Pancreas (tissue), 10 donors: ENCODE measurements around the gene NPTX1. TPM values are rescaled to one million over a fixed set of nuclear protein-coding genes. Genes with fewer than 3 reads are reported as not detected.

Experiments
- ATAC-seq, 4 donors: fragments of 200-7000 bp; cut with Tn5 transposase; one replicate each; pipeline versions ENCODE4 v1.8.0 to v1.9.1; 2020; ENCODE audit warnings: mild to moderate bottlenecking in 4 of 4, moderate library complexity in 4 of 4
- DNase-seq, 6 donors: peaks; one replicate each; pipeline ENCODE4 v3.0.0-alpha.2; 2020
- FAIRE-seq: peaks from 2 replicates; lab custom pipeline; 2012; peaks lifted over from hg19 to GRCh38; lab: Jason Lieb, UNC
- H3K27ac ChIP-seq, 4 donors: fragments of 200-600 bp; sonication (generic); 1 replicate in 3 of 4; 2 replicates in 1 of 4; pipeline versions ENCODE4 v1.5.0 to v1.8.0; 2020
- H3K27me3 ChIP-seq, 4 donors: fragments of 200-600 bp; one replicate each; pipeline ENCODE4 v1.8.0; 2021
- H3K36me3 ChIP-seq, 3 donors: fragments of 200-600 bp; sonication (generic) in 1 of 3; one replicate each; pipeline versions ENCODE4 v1.5.0 to v1.8.0; 2020 to 2021
- H3K4me1 ChIP-seq, 3 donors: fragments of 200-600 bp; one replicate each; pipeline ENCODE4 v1.8.0; 2021
- H3K4me3 ChIP-seq, 4 donors: fragments of 200-600 bp; sonication (generic) in 2 of 4; one replicate each; pipeline versions ENCODE4 v1.5.0 to v1.8.0; 2020 to 2021
- H3K9me3 ChIP-seq, 4 donors: fragments of 200-600 bp; one replicate each; pipeline ENCODE4 v1.8.0; 2021
- WGBS, 2 donors: extraction: QIAGEN DNeasy Blood & Tissue Kit; methylation state at CpG; one replicate each; pipeline ENCODE4 v1.1.7; 2013; 5-methylcytosine and 5-hydroxymethylcytosine counted together
- intact Hi-C, 3 donors: fragments of 100-400 bp; cut with DNase I; formaldehyde crosslinking; loops; one replicate each; pipeline versions ENCODE4 v1.11.1 to v1.14.2; 2022
- polyA plus RNA-seq, 2 donors: library from polyadenylated mRNA; stranded (reverse); fragments of 200-250 nt; gene quantifications; one replicate each; pipeline ENCODE4 v1.2.3, GENCODE V29; 2013
- total RNA-seq, 6 donors: library from RNA; stranded (reverse); fragmentation: NEBNext Ultra II Directional in 4 of 6; extraction: Animal tissue kit (Norgen Biotek cat#: 25700) in 4 of 6; gene quantifications; one replicate each; pipeline versions ENCODE4 v1.2.1 to v1.2.4, GENCODE V29; 2021 to 2023
- TF ChIP-seq, protein P1 (sequence below), 4 donors: fragments of 200-600 bp; sonication (generic) in 3 of 4; IDR thresholded peaks; one replicate each; pipeline versions ENCODE4 v1.5.0 to v1.8.0; 2021; ENCODE audit warnings: antibody characterized with exemption in 4 of 4
- donor health status: healthy with polysubstance abuse.
- donor health status: DM: no; HTN: no; CAD: no; lungs with moderate emphysema.
- donor health status: DM: no; HTN: no; CAD: no.
- donor health status: control.
- donor health status: control.
- donor health status: Bipolar disorder and iron deficiency.
- donor health status: DM: yes; HTN: yes; CAD: no.
- donor health status: DM: no; HTN: no; CAD: no.
- donor health status: DM: no; HTN: no; CAD: no.
- donor health status: DM: yes; HTN: yes; CAD: no.

The NPTX1 gene
- total and polyA plus RNA-seq, 8 donors, result 0.04 to 1.1 (median 0.19) TPM; not detected in 1

DNA sequence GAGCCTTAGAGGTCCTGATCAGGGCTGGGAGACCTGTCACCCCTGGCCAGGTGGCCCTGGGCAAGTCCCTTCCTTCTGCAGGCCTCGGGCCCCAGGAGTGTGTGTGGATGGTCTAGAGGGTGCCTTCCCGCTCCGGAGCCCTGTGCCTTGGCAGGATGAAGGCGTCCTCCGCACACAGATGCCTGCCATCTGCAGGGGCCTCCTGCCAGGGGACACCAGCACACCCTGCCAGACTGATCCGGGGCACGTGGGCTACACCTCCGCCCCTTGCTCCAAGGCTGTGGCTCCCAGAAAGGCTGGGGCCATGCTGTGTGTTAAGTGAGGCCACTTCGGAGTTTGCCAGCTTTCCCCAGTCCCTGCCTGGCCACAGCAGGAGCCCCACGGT lies 30.7 kb downstream of the NPTX1 start:
- 69 to 84% methylated on average over 10 of the region's 10 CpGs for WGBS, 2 donors
- no peaks in the 10 kb centered on the region for H3K27me3 ChIP-seq
- H3K36me3 ChIP-seq, result no peaks in the 10 kb centered on the region
- no peak for FAIRE-seq
- TF ChIP-seq, protein P1, sequence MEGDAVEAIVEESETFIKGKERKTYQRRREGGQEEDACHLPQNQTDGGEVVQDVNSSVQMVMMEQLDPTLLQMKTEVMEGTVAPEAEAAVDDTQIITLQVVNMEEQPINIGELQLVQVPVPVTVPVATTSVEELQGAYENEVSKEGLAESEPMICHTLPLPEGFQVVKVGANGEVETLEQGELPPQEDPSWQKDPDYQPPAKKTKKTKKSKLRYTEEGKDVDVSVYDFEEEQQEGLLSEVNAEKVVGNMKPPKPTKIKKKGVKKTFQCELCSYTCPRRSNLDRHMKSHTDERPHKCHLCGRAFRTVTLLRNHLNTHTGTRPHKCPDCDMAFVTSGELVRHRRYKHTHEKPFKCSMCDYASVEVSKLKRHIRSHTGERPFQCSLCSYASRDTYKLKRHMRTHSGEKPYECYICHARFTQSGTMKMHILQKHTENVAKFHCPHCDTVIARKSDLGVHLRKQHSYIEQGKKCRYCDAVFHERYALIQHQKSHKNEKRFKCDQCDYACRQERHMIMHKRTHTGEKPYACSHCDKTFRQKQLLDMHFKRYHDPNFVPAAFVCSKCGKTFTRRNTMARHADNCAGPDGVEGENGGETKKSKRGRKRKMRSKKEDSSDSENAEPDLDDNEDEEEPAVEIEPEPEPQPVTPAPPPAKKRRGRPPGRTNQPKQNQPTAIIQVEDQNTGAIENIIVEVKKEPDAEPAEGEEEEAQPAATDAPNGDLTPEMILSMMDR (IDR thresholded peaks at IDR 0.05), result no peak
- H3K4me3 ChIP-seq, result no peak overlapping the region
- peak in 2 of 6 donors; percentile 26 to 65 for DNase-seq
- H3K27ac ChIP-seq, result no peak overlapping the region
- no peak for ATAC-seq
- H3K9me3 ChIP-seq, result no peaks in the 10 kb centered on the region
- intact Hi-C loops, result no loop called here
- peaks cover 0 to 8% (median 6%) of the 10 kb centered on the region in 3 donors for H3K4me1 ChIP-seq

DNA sequence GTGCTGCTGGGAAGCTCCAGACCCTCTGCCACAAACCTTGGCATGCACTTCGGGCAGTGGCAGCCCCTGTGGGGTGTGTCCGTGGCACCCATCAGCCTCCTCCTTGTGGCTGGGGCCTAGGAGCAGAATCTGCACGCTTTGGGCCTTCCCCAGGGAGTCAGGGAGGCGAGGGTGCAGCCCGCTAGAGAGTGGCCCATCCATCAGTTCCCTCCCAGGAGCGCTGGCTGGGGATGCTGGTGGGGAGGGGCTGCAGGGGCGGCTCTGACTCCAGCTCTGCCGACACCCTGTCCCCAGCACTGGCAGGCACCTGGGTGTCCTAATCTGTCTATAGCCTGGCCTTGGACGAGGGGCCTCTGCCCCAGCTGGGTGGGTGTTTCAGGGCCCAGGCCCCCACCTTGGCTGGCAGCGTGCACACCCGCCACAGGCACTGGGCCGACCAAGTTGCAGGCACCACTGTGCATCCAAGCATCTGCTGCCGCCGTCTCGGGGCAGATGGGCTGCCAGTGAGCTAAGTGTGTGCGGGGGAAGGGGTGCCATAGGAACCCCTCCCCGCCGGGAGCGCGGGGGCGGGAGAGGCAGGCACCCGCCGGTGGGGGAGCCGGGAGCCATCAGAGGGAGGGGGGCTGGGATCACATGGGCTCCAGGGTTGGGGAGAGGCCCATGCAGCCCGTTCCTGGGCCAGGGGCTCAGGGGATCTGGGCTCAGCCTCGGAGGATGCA lies 31.2 kb downstream of the NPTX1 start:
- H3K36me3 ChIP-seq, result no peaks in the 10 kb centered on the region
- DNase-seq, result peak in 2 of 6 donors; percentile 21 to 71
- 78 to 81% methylated on average over 23 to 26 of the region's 26 CpGs for WGBS, 2 donors
- TF ChIP-seq, protein P1 (IDR thresholded peaks at IDR 0.05), result no peak
- FAIRE-seq, result no peak
- no peak overlapping the region for H3K4me3 ChIP-seq
- no peaks in the 10 kb centered on the region for H3K9me3 ChIP-seq
- ATAC-seq, result no peak
- intact Hi-C loops, result no loop called here
- H3K4me1 ChIP-seq, result peaks cover 0 to 8% (median 6%) of the 10 kb centered on the region in 3 donors
- no peaks in the 10 kb centered on the region for H3K27me3 ChIP-seq
- no peak overlapping the region for H3K27ac ChIP-seq

DNA sequence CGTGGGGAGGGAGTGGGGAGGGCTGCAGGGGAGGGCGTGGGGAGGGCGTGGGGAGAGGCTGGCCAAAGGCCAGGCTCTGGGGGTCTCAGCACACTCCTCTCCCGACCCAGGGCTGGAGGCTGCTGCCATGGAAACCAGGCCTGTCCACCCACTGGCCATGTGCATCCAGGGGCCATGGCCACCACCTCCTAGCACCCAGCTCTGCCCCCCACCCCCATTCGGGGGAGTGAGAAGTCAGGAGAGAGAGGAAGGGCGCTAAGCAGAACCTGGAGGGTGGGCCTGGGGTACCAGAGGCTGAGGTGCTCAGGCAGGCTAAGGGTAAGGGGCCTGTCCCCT lies 31.8 kb downstream of the NPTX1 start:
- Histone ChIP-seq H3K27me3 (no peaks in the 10 kb centered on the region), H3K4me3 (no peak overlapping the region), H3K4me1 (peaks cover 0 to 8% (median 6%) of the 10 kb centered on the region in 3 donors), H3K9me3 (no peaks in the 10 kb centered on the region), H3K27ac (no peak overlapping the region), H3K36me3 (no peaks in the 10 kb centered on the region)
- intact Hi-C loops, result no loop called here
- 70 to 84% methylated on average over 4 to 5 of the region's 6 CpGs for WGBS, 2 donors
- TF ChIP-seq, protein P1 (IDR thresholded peaks at IDR 0.05), result no peak
- peak in 1 of 6 donors; percentile 69 for DNase-seq
- ATAC-seq, result no peak
- no peak for FAIRE-seq

DNA sequence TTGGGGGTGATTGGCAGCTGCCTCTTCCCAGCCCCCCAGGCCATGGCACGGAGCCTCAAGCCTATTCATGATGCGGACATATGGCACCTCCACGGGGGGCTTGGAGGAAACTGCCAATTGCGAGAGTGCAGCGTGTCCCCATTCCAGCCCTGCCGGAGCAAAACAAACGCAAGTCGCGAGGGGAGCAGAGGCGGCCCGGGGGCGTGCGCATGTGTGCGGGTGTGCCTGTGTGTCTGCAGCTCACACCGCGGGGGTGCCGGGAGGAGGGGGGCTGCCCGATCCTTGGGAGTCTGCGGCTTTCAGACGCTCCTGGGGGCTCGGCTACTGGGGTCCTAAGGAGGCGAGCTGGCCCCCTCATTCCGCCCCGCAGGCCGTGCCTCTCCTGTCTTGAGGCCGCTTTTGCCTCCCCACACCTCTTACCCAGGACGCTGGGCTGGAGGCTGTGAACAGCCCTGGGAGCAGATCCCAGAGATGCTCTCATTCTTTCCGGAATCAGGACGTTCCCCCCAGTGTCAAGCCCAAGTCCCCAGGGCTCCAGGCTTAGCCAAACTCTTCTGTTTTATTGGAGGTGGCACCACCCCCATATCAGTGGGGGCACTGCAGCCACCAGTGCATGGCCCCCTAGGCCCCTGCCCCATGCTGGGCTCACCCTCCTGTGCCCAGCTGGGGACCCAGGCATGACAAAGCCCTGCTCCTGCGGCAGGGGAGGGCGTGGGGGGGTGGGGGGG lies 32.3 kb downstream of the NPTX1 start:
- H3K4me3 ChIP-seq, result no peak overlapping the region
- H3K9me3 ChIP-seq, result no peaks in the 10 kb centered on the region
- no peak for ATAC-seq
- no peaks in the 10 kb centered on the region for H3K36me3 ChIP-seq
- H3K4me1 ChIP-seq, result peaks cover 0 to 8% (median 6%) of the 10 kb centered on the region in 3 donors
- TF ChIP-seq, protein P1 (IDR thresholded peaks at IDR 0.05), result no peak
- H3K27ac ChIP-seq, result no peak overlapping the region
- H3K27me3 ChIP-seq, result no peaks in the 10 kb centered on the region
- intact Hi-C loops, result no loop called here
- no peak for FAIRE-seq
- peak in 2 of 6 donors; percentile 19 to 62 for DNase-seq
- 69 to 78% methylated on average over 29 to 31 of the region's 31 CpGs for WGBS, 2 donors
